Measurements from ENCODE around the gene APBB3.
"Not testable (repeated sequence)": the region's sequence is repeated elsewhere in the genome, so short reads cannot be mapped to it uniquely, and the experiment has no call there.

APBB3 gene, protein sequence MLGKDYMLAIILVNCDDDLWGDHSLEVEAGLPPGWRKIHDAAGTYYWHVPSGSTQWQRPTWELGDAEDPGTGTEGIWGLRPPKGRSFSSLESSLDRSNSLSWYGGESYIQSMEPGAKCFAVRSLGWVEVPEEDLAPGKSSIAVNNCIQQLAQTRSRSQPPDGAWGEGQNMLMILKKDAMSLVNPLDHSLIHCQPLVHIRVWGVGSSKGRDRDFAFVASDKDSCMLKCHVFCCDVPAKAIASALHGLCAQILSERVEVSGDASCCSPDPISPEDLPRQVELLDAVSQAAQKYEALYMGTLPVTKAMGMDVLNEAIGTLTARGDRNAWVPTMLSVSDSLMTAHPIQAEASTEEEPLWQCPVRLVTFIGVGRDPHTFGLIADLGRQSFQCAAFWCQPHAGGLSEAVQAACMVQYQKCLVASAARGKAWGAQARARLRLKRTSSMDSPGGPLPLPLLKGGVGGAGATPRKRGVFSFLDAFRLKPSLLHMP

DNA sequence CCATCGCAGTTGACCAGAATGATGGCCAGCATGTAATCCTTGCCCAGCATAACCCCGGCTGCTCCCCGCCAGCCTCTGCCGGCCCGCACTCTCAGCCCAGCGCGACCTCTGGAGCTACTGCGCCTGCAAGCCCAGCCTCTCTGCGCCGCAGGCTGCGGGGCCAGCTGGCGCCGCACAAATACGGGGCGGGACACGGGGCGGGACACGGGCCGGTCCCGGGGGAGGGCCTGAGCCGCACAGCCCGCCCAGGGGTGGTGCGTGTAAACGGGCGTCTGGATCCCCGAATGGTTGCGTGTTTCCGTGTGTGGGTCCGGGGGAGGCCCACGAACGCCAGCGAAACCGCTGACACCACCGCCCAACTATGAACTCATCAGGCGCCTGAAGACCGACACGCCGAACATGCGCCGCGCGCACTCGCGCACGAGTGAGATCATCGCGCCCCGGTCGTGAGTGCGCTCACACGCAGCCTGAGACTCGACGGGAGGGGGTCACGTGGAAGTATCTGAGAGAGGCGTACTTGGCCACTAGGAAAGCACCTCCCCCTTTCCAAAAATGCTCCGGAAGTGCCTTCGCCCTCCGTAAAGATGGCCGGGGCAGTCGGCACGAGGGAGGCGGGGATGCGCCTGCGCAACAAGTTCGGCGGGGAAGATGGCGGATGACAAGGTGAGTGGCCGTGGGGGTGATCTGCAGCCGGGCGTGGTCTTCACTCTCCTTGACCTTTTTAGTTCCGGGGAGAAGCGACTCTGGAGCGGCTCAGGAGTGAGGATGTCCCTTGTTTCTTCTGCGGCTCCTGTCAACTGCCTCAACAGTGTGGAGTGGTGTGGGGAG is at the start of gene APBB3, which contains the start of gene SLC35A4:
Gene APBB3, minus strand, starts transcription at position 403 of the 828 bp plus-strand sequence. Its CDS starts 353 bp downstream, at position 50.
Gene SLC35A4, plus strand, starts transcription at position 633 of the 828 bp plus-strand sequence. CDS start 2,342 bp downstream, outside the sequence.
- DNase-seq (ENCODE audit: low spot score), result peak; percentile 98

DNA sequence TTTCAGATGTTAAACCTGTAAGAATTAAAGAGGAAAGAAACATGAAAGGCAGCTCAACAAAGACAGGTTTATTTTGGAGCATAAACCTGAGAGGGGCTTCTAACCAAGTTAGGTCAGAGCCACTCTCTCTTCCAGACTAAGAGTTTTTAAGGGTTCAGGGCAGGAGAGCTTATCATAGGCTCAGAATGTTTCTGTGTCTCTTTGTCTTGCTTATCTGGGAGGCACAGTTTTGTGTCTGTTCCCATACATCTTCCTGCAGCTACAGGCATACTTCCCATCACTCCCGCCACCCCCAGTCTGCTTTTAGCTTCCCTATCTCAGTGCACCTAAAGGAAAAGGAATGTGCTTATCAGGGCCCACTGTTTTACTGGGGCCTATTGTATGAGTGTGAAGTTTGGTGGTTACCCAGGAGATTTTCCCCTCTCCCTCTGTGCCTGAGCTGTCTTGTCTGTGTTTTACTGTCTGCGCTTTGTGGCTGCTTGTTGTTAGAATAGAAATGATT is 46.7 kb upstream of the APBB3 start:
- no peak for DNase-seq (ENCODE audit: low spot score)

DNA sequence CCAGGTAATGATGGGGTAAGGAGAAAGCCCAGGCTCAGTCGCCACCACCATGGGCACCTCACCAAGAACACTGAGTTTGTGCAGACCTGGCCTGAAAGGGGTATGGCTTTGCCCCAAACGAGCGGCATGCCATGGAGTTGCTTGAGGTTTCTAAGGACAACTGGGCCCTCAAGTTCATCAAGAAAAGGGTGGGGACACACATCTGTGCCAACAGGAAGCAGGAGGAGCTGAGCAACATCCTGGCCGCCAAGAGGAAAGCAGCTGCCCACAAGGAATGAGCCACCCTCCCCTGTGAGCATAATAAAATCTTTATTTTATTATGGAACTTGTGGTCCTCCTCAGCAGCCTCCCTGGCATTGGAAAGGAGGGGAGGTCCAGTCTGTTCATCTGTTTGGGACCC is 44.7 kb upstream of the APBB3 start:
- DNase-seq (ENCODE audit: low spot score), result no peak

DNA sequence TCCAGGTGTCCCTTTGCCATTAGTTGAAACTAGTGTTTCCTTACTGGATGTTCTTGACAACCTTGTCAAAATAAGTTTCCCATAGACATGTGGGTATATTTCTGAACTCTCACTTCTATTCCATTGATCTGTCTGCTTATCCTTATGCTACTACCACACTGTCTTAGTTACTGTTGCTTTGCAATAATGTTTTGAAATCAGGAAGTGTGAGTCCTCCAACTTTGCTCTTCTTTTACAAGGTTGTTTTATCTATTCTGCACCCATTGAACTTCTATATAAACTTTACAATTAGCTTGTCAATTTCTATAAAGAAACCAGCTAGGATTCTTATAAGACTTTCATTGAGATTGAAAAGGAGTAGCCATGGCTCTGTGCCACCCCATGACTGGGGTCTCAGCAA is 44.3 kb upstream of the APBB3 start:
- no peak for DNase-seq (ENCODE audit: low spot score)

DNA sequence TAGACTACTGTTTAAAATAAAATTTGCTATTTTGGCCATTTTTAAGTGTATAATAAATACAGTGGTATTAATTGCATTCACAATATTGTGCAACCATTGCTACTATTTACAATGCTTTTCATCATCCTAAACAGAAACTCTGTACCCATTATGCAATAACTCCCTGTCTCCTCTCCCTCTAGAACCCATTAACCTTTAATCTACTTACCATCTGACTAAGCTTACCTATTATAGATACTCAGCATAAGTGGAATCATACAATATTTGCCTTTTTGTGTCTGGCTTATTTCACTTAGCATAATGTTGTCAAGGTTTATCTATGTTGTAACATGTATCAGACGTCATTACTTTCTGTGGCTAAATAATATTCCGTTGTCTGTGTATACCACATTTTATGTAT is 42.6 kb upstream of the APBB3 start:
- no peak for DNase-seq (ENCODE audit: low spot score)

DNA sequence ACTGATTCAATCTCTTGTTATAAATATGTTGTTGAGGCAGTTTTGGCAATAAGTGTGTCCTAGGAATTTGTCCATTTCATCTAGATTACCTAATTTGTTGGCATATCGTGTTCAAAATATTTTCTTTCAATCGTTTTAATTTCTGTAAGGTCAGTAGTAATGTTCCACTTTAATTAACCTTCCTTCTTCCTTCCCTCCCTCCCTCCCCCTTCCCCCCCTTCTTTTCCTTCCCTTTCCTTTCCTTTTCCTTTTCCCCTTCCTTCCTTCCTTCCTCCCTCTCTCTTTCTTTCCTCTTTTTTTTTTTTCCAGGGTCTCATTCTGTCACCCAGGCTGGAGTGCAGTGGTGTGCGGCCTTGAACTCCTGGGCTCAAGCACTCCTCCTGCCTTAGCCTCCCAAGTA is 41.5 kb upstream of the APBB3 start:
- no peak for DNase-seq (ENCODE audit: low spot score)

DNA sequence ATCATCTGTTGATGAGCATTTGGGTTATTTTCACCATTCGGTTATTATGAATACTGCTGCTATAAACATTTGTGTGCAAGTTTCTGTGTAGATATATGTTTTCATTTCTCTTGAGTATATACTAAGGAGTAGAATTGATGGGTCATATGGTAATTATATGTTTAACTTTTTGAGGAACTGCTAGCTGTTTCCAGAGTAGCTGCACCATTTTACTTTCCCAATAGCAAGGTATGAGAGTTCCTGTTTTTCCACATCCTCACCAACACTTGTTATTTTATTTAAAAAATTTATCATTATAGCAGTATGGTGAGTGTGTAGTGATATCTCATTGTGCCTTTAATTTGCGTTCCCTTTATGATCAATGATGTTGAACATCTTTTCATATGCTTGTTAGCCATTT is 39.3 kb upstream of the APBB3 start:
- no peak for DNase-seq (ENCODE audit: low spot score)

DNA sequence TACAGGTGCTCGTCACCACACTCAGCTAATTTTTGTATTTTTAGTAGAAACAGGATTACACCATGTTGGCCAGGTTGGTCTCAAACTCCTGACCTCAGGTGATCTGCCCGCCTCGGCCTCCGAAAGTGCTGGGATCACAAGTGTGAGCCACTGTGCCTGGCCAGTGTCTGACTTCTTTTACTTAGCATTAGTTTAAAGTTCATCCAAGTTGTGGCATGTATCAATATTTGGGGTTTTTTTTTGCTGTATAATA is 39.0 kb upstream of the APBB3 start:
- DNase-seq (ENCODE audit: low spot score), result not testable (repeated sequence)

DNA sequence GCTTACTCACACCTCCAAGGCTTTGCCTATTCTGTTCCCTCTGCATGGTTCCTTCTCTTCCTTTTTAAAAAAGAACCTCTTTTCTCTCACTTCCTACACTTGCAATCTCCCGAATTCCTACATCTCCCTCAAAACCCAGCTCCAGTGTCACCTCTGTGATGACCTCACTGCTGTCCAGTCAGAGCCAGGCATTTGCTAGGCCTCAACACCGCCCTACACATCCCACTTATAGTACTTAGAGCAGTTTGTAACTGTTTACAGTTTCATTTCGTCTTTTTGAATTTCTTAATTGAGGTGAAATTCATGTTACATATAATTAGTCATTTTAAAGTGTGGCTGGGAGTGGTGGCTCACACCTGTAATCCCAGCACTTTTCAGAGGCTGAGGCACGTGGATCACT is 37.7 kb upstream of the APBB3 start:
- DNase-seq (ENCODE audit: low spot score), result no peak

DNA sequence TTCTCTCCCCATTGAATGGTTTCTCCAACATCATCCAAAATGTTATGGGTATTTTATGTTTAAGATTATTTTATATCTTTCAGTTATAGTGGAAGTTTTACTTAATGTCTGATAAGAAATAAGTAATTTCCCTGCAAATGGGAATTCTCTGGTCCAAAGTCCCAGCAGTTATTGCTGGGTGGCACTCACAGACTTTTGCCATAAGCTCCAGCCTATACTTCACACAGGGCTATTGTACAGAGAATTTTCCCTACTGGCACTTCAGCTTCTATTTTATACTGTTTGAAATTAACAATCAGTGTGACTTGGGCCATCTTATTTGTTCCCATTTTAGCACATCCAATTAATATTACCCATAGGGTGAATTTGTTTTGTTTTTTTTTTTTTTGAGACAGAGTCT is 35.7 kb upstream of the APBB3 start:
- no peak for DNase-seq (ENCODE audit: low spot score)

DNA sequence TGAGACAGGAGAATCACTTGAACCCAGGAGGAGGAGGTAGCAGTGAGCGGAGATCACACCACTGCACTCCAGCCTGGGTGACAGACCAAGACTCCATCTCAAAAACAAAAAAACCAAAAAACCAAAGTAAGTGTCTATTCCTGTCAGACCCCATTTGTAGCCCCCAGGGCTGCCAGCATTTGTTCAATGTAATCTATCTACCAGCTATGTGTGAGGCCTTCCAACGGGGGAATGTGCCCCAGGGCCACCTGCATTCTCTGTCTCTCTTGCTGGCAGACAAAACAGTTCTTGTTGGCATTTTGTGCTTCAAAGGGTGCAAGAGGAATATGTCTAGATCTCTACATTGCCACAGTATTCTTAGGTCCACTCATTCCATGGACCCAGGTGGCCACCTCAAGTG is 34.4 kb upstream of the APBB3 start:
- DNase-seq (ENCODE audit: low spot score), result no peak

DNA sequence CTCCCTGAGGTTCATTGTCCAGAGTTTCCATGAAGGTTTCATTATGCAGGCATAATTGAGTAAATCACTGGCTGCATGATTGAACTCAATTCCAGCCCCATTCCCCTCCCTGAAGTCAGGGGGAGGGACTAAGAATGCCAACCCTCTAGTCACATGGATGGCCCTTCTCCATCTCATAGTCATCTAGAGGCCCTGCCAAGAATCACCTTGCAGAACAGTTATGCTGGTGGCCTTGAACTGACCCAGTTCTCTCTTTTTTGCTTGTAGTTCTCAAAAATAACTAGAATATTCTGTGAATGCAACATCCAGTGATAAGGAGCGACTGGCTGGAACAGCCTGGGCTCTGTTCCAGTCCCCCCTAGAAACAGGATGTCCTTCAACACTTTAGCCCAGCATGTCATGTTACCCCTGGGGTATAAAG is 31.9 kb upstream of the APBB3 start:
- DNase-seq (ENCODE audit: low spot score), result no peak

DNA sequence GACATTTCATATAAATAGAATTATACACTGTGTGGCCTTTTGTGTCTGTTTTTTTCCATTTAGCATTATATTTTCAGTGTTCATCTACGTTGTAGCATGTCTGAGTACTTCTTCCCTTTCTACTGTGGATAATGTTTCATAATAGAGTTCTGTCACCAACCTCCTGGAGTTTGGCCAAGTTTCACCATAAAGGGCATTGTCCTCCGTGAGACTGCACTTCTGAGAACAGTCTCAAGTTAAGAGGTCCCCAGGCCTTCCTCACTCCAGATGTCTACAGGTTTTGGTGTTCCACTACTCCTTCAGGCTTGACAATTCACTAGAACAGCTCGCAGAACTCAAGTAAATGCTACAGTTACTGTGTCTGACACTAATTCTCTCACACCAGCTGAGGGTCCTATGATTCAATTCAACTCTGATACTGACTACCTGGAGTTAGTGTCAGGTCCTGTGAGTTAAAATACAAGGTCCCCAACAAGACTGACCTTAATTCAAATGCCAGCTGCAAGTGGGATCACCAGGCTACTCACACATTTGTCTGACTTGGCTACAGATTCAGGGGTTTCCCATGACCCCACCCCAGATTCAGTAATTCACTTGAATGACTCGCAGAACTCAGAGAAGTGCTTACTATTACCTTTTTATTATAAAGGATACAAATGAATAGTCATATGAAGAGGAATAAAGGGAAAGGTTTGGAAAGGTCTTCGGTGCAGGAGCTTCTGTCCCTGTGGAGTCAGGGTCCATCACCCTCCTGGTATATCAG is 31.3 kb upstream of the APBB3 start:
- no peak for DNase-seq (ENCODE audit: low spot score)

DNA sequence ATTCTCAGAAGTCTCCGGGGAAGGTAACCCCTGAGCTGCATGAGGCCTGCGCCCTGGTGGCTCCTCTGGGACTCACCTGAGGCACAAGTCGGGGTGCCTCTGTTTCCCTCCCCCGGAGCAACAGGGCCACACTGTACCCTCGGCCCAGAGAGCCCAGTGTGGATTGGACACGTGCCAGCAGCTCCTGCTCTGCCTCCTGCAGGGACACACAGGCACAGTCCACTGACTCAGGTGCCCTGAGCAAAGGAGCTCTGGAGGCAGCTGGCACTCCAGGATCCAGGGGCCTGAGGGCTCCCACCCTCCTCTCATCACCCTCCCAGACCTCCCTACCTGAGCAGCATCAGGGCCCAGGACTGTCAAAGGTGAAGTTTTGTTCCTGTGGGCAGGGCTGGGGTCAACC is 29.8 kb upstream of the APBB3 start:
- no peak for DNase-seq (ENCODE audit: low spot score)

DNA sequence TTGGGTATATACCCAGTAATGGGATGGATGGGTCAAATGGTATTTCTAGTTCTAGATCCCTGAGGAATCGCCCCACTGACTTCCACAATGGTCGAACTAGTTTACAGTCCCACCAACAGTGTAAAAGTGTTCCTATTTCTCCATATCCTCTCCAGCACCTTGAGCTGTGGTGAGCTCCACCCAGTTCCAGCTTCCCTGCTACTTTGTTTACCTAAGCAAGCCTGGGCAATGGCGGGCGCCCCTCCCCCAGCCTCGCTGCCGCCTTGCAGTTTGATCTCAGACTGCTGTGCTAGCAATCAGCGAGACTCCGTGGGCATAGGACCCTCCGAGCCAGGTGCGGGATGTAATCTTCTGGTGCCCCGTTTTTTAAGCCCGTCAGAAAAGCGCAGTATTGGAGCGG is 28.7 kb upstream of the APBB3 start:
- DNase-seq (ENCODE audit: low spot score), result not testable (repeated sequence)

DNA sequence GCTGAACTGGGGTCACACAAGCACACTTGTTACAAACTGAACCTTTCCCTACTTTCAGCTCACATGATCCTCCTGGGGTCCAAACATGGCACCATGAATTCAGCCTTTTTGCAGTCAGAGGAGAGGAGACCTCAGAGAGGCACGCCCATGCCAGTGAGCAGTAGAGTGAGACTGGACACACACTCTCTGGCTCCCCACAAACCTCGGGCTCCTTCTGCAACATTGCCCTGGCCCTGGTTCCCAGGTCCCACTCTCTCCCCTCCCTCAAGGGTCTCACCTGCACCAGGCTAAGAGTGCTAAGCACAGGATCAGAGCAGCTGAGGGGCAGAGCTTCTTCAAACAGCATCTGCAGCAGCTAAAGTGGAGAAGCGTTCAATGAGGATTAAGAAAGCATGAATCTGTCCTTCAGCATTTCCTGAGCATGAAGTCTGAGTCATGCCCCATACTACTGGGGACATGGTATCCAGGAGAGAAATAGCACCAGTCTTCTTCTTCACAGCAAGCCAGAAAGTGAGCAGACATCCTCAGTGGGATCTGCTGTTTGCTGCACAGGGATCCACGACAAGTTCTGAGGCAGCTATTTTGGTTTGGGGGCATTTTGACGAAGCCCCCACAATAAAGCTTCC is 27.5 kb upstream of the APBB3 start:
- no peak for DNase-seq (ENCODE audit: low spot score)

DNA sequence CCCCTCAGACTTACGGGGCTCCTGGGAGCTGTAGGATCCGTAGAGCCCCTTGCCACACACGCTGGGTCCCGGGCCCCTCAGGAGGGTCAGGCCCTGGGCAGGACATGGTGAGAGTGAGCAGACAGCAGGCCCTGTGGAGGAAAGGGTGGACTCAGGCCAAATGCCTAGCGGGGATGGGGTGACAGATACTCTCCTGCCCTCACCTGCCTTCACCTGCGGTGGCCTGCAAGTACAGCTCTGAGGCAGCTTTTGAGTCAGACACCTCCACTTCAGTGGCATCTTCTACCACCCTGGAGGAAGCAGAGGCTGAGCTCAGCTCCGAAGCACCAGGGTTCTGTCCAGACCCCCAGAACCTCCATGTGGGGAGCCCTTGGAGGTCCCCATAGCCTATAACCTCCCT is 26.5 kb upstream of the APBB3 start:
- no peak for DNase-seq (ENCODE audit: low spot score)

DNA sequence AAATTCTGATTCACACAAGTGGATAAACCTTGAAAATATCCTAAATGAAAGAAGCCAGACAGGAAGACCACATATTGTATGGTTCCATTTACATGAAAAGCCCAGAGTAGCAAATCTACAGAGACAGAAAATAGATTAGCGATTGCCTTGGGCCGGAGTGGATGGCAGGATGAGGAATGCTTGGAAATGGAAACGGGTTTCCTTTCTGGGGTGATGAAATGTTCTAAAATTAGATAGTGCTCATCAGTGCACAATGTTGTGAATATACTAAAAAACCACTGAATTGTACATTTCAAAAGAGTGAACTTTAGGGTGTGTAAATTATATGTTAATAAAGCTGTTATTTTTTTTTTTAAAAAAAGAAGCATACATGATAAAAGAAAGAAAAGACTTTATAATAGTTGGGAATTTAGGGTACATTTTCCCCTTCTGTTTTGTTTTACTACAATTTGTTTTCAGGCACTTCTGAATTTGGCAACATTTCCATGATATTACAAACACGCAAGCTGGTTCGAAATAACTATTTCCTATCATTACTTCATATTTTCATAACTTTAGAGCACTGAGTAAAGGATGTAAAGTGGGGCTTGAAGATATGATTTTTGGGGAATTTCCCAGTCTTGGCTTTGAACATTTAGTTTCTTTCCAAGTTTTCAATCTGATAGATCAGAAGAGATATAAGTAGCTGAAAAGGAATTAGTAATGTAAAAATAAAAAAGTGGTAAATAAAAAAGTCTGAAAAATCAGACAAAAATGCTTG is 24.1 kb upstream of the APBB3 start:
- no peak for DNase-seq (ENCODE audit: low spot score)

DNA sequence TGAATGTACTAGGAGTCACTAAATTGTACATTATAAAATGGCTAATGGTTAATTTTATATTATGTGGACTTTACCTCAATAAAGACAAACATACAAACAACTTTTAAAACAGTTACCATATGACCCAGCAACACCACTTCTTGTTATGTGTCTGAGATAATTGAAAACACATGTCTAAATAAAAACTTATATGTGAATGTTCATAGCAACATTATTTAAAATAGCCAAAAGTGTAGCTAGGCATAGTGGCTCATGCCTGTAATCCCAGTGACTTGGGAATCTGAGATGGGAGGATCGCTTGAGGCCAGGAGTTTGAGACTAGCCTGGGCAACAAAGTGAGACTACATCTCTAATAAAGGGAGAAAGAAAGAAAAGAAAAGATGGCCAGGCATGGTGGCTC is 23.1 kb upstream of the APBB3 start:
- no peak for DNase-seq (ENCODE audit: low spot score)

DNA sequence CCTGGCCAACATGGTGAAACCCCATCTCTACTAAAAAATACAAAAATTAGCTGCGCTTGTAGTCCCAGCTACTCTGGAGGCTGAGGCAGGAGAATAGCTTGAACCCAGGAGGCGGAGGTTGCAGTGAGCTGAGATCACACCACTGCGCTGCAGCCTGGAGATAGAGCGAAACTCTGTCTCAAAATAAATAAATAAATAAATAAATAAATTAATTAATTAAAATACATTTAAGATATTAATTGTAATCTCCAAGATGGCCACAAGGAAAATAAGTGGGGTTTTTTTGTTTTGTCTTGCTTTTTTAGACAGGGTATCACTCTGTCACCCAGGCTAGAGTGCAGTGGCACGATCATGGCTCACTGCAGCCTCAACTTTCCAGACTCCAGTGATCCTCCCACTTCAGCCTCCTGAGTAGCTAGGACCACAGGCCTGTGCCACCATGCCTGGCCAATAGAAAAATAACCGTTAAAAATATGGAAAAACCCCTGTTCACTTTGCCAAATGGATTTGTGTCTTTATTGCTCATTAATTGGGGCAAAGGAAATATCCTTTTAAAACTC is 14.9 kb upstream of the APBB3 start:
- not testable (repeated sequence) for DNase-seq (ENCODE audit: low spot score)

DNA sequence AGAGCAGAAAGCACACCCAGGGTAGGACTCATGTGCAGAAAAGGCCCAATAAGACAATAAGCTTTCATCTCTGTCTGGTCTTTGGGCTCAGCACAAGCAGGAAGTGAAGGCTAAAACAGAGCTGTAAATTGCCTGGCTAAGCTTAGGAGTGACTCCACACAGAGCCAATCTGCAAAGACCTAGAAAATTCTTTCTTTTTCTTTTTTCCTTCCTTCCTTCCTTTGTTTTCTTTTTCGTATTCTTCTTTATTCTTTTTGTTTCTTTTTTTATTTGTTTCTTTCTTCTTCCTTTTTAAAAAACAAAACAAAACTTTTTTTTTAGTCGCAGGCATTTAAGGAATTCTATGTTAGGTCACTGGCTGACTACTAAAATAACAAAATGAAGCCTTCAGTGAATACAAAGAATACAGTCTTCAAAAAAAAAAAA is 12.4 kb upstream of the APBB3 start:
- no peak for DNase-seq (ENCODE audit: low spot score)

All from hematopoietic multipotent progenitor cell treated with erythropoietin and hydrocortisone succinate and interleukin-3 and kit ligand, for 15 days (in vitro differentiated cells).